HG03175 (cell line): Measurements from ENCODE around the gene DNAJC11.
"Not testable (repeated sequence)": the region's sequence is repeated elsewhere in the genome, so short reads cannot be mapped to it uniquely, and the experiment has no call there.

Source experiments
- ATAC-seq: cut with Tn5 transposase; IDR thresholded peaks from one replicate; pipeline ENCODE4 v1.9.1; 2021; ENCODE audit warnings: mild to moderate bottlenecking, moderate library complexity; ENCODE audit not compliant: unreplicated experiment

DNAJC11 gene, protein sequence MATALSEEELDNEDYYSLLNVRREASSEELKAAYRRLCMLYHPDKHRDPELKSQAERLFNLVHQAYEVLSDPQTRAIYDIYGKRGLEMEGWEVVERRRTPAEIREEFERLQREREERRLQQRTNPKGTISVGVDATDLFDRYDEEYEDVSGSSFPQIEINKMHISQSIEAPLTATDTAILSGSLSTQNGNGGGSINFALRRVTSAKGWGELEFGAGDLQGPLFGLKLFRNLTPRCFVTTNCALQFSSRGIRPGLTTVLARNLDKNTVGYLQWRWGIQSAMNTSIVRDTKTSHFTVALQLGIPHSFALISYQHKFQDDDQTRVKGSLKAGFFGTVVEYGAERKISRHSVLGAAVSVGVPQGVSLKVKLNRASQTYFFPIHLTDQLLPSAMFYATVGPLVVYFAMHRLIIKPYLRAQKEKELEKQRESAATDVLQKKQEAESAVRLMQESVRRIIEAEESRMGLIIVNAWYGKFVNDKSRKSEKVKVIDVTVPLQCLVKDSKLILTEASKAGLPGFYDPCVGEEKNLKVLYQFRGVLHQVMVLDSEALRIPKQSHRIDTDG

DNA sequence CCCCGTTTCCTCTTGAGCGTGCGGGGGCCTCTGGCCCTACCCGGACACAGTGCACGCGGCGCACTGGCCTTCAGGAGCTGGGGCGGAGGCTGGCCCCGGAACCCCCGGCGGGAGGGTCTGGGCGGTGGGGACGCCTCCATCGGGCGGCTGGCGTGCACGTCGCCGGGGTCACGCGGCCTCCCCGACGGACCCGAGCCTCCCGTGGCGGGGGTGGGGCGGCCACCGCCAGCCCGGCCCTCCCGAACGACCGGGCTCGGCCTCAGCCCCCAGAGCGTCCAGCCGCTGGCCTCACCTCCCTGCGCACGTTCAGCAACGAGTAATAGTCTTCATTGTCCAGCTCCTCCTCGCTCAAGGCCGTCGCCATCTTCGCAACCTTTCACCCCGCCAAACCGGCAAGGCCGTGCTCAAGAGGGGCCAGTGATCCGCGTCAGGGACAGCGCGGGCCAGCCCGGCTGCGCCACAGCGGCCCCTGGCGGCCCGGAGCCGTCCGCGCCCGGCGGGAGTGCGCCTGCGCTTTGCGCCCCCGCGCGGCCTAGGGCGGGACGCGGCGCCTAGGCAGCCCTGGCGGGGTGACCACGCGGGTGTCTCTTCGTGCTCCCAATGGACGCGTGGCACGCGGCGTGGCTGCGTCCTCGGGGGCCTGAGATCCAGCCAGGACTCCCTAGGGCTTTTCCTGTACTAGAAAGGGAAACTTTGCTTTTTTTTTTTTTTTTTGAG, at the start of gene DNAJC11:
DNAJC11 (minus strand) TSS at position 380 of the 717 bp plus-strand sequence; CDS start at position 364, 16 bp downstream.
- peak; percentile 87 for ATAC-seq

DNA sequence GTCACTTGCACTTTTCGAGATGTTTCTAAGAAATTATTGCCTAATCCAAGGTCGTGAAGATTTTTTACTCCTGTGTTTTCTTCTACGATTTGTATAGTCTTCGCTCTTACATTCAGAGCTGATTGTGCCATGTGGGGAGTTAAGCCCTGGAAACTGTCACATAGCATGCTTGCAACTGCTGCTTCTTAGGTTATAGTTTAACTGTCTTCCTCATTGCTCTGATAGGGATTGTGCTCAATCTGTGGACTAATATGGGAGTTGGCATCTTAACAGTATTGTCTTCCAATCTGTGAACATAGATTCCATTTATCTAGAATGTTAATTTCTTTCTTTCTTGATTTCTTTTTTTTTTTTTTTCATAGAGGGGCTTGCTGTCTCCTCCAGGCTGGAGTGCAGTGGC, 48.9 kb upstream of the DNAJC11 start:
- no peak for ATAC-seq

DNA sequence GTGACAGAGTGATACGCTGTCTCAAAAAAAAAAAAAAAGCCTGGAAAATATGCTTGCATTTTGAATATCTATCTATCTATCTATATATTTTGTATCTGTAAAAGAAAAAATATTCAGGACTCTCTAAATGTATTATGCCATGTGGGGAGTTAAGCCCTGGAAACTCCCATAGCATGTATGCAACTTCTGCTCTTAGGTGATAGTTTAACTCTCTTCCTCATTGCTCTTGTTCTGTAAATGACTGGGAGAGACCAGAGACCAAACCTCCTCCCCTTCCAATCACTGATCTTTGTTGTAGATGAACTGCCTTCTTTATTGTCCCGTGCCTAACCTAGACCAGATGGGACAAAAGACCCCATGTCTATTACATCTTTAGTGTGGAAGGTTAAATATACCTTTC, 46.1 kb upstream of the DNAJC11 start:
- no peak for ATAC-seq

DNA sequence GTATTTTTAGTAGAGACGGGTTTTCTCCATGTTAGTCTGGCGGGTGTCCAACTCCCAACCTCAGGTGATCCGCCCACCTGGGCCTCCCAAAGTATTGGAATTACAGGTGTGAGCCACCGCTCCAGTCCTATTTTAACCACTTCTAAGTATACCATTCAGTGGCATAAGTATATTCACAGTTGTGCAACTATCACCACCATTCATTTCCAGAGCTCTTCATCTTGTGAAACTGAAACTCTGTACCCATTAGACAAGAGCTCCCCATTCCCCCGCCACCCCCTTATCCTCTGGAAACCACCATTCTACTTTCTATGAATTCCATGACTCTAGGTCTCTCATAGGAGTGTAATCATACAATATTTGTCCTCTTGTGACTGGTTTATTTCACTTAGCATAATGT, 43.5 kb upstream of the DNAJC11 start:
- ATAC-seq: no peak

DNA sequence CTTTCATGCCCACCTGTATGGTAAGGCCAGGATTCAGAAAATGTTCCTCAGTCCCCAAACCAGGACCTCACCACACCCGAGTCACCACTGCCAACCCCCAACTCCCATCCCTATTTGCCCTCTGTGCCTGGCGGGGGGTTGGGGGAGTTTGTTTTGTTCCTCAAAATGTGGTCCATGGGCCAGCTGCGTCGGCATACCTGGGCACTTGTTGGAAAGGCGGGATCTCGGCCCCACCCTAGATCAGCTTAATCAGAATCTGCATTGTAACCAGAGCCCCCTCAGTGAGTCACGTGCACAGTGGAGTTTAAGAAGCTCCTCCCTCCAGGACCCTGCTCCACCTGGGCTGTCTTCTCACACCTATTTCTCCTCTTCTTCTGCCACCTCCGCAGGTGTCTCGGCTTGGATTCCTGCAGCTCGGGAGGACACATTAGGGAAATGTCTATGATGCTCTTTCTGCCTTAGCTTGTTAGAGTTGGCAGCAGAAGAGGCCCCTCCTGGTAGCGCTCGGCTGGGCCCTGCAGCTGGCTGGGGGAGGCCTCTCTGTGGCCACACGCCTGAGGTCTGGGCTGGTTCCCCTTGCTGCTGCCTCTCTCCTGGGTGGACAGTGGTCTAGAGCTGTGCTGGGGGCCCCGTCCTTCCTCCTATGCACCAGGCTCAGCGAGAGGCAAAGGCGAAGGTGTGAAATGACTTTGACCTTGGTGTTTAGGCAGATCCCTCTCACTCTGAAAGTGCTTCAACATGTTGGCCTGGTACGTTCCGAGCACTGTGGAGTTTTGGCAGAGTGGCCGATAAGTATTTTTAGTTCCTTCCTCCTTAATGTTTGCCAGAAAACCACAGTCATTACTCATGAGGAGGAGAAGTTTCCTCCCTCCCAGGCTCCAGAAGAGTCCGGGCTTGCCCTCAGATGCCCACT, 41.8 kb upstream of the DNAJC11 start:
- ATAC-seq: peak; percentile 42

DNA sequence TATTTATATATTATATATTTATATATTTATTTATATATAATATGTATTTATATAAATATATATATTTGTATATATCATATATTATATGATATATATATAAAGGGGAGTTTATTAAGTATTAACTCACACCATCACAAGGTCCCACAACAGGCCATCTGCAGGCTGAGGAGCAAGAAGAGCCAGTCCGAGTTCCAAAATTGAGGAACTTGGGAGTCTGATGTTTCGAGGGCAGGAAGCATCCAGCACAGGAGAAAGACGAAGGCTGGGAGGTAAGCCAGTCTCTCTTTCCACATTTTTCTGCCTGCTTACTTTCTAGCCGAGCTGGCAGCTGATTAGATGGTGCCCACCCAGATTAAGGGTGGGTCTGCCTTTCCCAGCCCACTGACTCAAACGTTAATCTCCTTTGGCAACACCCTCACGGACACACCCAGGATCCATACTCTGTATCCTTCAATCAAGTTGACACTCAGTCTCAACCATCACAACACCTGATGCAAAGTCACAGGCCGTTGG, 41.1 kb upstream of the DNAJC11 start:
- ATAC-seq: not testable (repeated sequence)

DNA sequence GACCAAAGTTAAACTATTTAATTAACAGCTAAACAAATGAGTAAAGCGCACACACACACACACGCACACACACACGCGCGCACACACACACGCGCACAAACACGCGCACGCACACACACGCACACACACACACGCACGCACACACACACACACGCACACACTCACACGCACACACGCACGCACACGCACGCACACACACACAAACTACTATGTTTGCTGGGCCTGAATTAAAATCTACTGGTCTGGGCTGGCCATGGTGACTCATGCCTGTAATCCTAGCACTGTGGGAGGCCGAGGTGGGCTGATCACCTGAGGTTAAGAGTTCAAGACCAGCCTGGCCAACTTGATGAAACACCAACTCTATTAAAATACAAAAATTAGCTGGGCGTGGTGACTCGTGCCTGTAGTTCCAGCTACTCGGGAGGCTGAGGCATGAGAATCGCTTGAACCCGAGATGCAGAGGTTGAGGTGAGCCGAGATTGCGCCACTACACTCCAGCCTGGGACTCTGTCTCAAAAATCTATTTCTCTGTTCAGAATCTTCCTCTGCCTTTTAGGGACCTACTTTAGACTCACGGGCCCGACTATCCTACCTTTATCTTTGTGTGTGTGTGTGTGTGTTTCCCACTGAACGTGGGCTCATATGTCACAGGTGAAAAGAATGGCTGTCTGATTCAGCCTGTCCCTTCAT, 37.5 kb upstream of the DNAJC11 start:
- ATAC-seq: no peak

DNA sequence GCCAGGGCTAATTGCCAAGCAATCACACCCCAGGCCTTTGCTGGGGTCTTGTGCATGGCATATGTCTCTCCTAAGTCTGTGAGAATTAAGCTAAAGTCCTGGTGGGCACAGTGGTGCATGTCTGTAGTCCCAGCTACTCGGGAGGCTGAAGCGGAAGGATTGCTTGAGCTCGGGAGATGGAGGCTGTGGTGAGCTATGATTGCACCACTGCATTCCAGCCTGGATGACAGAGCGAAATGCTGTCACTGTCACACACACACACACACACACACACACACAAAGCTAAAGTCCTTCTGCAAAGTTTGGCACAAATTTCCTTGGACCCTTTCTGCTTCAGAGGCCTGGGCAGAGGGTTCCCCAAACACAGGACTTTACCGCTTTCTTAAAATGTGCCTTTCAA, 31.3 kb upstream of the DNAJC11 start:
- no peak for ATAC-seq

DNA sequence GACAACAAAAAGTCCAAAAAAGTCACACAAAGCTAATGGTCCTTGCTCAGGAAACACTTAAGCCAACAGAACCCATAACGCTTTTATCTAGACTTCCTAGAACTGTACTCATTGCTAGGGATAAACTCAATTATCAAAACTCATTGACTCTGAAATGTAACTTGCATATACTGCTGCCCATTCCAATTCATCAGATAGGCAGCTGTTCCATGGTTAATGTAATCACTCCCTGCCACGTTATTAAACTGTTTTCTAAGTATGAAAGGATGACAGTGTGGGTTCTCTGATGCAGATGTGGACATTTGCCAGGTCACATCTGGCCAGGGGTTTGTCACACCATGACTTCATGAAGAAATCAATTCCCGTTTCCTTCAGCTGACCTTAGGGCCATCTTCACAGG, 30.3 kb upstream of the DNAJC11 start:
- no peak for ATAC-seq

DNA sequence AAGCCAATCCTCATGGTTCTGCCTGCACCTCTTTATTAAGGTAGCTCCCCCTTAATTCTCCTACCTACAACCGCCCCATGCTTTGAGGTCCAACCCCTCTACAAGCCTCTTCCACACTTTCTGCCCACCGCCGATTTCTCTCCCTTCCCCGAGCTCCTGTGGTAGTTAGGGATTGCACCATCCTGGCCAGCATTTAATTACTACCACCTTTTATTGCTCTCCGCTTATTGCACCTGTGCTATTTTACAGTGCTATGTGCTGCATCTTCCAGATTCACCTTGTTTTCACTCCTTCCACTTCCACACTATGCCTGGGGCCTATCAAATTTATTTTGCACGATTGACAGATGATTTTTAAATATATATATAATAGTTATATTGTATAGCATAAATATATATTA, 29.3 kb upstream of the DNAJC11 start:
- ATAC-seq: no peak

DNA sequence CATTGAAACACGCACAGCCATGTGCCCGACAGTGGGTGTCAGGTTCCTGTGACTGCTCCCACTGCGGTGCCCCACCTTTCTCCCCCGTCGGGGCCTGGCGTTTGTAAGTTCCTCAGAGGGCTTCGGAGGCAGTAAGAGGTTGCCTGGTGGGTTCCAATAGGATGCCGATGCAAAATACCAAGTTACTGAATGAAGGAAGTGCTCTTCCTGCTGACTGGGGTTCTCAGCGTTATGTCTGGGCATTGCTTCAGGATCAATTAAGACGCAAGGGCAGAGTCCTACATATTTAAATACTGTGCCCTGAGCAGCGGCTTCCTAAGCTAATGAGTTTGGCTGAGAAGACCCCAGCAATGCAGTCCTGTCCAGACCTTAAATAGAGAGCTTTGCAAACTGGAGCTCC, 28.9 kb upstream of the DNAJC11 start:
- no peak for ATAC-seq

DNA sequence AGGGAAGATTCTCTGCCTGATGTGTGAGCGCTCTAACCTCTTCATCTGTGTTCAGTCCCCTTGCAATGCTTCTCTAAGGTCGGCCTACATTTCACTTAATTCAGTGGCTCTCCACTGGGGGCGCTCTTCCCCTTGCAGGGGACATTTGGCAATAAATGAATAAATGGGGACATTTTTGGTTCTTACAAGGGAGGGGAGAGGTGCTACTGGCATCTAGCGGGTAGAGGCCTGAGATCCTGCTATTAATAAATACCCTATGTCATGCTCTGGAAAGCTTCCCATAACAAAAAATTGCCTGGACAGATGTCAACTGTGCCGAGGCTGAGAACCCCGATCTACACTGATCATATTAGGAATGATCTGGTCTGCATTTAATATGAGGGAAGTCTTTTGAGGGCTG, 25.9 kb upstream of the DNAJC11 start:
- ATAC-seq: no peak

DNA sequence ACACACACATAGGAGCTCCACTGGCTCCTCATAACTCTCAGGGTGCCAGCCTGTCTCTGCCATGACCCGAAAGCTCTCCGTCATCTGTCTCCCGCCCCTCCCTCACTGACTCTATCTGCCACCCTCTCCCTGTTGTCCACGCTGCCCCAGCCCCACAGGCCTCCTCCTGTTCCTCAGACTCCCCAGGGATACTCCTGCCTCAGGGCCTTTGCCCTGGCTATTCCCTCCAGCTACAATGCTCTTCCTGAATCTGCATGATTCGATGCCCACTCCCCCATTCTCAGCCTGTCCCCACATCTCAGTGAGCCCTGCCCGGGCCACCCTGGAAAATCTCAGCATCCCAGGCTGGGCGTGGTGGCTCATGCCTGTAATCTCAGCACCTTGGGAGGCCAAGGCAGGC, 24.6 kb upstream of the DNAJC11 start:
- ATAC-seq: no peak

DNA sequence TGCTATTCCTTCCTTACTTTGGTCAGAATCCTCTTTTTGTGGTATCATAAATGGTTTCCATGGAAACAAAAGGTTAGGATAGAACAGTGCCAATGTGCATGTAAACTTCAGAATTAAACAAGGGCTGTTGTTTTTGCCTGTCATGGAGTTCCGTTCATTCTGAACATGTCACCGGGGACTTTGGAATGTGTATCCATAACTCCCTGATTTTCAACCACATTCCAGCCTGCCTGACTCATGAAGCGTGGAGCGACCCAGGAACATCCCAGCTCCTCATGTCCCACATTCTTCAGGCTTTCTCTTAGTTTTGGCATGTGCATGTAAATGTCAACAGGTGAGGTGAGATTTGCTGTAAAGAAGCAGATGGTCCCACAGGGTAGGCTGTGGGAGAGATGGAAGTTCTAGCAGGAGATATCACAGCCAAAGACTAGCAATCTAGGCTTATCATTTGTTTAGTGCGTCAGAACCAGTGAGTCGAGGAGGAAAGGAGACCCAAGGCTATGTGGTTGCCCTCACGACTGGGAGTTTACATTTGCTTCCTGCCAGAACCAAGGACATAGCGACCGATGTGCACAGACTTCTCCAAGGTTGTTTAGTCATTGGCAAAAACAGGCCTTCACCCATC, 23.0 kb upstream of the DNAJC11 start:
- ATAC-seq: no peak

DNA sequence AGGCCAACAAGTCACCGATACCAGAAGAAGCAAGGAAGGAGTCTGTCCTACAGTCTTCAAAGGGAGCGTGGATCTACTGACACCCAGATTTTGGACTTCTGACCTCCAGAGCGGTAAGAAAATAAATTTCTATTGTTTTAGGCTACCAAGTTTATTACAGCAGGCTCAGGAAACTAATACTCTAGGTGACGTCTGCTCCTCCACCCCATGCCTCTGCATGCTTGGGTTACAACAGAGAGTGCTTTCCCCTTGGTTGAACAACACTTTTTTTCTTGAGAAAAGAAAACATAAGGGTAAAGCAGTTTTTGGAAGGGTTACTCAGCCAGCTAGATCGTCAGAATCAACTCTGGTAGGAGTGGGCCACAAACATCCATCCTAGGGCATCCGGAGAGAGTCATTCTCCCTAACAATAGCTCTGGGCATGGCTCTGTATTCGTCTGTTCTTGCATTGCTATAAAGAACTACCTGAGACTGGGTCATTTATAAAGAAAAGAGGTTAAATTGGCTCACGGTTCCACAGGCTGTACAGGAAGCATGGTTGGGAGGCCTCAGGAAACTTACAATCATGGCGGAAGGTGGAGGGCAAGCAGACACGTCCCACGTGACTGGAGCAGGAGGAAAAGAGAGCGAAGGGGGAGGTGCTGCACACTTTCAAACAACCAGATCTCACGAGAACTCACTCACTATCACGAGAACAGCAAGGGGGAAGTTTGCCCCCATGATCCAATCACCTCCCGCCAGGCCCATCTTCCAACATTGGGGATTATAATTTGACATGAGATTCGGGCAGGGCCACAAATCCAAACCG, 22.2 kb upstream of the DNAJC11 start:
- ATAC-seq: no peak

DNA sequence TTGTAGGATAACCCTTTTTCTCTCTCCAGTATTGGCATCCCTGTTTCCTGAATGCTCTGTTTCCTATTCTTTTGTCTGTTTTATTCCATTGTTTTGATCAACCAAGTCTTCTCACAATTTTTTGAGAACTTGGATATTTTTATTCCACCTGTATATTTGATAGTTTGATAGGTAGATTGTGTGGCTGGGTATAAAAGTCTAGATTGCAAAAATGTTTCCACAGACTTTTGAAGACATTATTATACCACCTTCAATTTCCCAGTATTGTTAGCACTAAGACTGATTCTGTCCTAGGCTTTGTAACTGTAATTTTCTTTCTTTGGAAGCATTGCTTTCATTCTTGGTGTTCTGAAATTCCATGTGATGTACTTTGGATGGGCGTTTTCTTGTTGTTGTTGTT, 9.6 kb upstream of the DNAJC11 start:
- no peak for ATAC-seq

DNA sequence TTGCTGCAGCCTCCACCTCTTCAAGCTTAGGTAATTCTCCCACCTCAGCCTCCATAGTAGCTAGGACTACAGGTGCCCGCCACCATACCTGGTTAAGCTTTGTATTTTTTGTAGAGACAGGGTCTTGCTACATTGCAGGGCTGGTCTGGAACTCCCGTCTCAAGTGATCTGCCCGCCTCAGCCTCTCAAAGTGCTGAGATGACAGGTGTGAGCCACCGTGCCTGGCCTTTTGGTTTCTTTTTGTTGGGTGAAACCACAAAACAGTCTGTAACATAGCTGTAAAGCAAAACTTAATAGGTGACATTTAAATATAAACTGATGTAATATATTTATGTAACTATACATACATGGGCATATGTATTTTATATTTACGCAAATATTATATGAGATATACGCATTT, 3.1 kb upstream of the DNAJC11 start:
- no peak for ATAC-seq

DNA sequence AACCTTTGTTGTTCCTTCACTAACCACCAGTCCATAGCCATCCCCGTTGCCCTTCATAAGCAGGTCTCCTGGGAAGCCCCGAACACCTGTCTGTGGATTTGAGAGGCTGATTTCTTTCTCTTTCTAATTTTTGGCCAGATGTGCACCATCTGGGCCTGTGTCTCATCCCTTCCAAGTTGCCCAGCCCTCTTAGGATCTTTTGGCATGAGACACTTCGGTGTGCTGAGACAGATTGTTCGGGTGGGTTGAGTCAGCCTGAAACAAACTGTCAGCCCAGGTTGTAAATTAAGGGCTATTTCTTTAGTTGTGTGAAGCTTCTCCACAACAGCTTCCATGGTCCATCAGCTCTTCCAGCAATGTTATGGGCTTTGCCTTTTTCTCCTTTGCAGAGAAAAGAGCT, 1.4 kb upstream of the DNAJC11 start:
- no peak for ATAC-seq

DNA sequence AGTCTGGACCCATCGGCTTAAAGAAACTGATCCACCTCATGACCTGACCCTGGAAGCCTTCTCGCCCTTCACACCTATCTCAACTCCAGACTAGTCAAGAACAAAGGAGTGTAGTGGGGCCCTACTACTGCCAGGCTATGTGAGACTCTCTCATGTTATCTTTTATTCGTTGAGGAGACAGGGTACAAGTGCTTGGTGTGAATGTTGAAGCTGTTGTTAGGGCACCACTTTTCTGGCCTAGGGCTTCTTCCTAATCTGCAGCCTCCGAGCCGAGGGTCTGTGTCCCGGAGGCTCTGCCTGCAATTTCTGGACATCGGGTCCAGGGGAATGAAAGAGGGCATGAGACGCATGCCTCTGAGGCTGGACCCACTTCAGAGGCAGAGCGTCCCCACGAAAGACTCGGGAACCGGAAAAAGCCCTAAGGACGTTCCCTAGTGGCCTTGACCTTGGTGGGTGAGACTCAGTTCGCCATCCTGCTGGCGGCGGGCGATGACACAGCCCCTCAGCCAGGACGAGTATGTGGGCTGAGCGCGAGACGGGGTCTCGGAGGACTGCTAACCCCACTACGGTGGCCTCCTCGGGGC, 671 bp downstream of the DNAJC11 start:
- ATAC-seq: peak; percentile 19
